GM12864 (cell line): ENCODE measurements around the gene MARCHF4.

Source experiments
- DNase-seq: peaks from one replicate; pipeline ENCODE4 v3.0.0-alpha.2; 2011; ENCODE audit warnings: low read depth
- H3K4me3 ChIP-seq: 2 replicates; pipeline ENCODE4 v1.5.1; 2011; ENCODE audit warnings: mild to moderate bottlenecking, low read depth, low read length, control low read depth
- CTCF ChIP-seq: IDR thresholded peaks from 2 replicates; pipeline ENCODE4 v1.5.1; 2011; ENCODE audit warnings: low read depth, mild to moderate bottlenecking, moderate library complexity, low read length, control low read depth, inconsistent platforms; ENCODE audit errors: missing control alignments

Gene MARCHF4

GRCh38 chr2:216413882-216414281 is 41.6 kb upstream of the MARCHF4 start:
- no peak for TF ChIP-seq CTCF
- H3K4me3 ChIP-seq, result no peak overlapping the region
- no peak for DNase-seq

- TF ChIP-seq CTCF, result no peak
Measured at GRCh38 chr2:216412022-216412999, 40.0 kb upstream of the MARCHF4 start, which contains the start of gene SMARCAL1. TSS of gene SMARCAL1 (plus strand) at chr2:216412484. CDS start at chr2:216414705, 2,221 bp downstream.

GRCh38 chr2:216410550-216410949 is 38.3 kb upstream of the MARCHF4 start:
- no peak overlapping the region for H3K4me3 ChIP-seq
- no peak for DNase-seq
- TF ChIP-seq CTCF, result no peak

More at GRCh38 chr2:216412022-216412999, 40.0 kb upstream of the MARCHF4 start, which contains the start of gene SMARCAL1:
- peak within 1 kb of the TSS; percentile 67 for H3K4me3 ChIP-seq
- peak; percentile 95 for DNase-seq

- no peak overlapping the region for H3K4me3 ChIP-seq
- TF ChIP-seq CTCF, result no peak
- DNase-seq, result no peak
Measured at GRCh38 chr2:216408426-216409290, 36.4 kb upstream of the MARCHF4 start.

- no peak for TF ChIP-seq CTCF
- no peak overlapping the region for H3K4me3 ChIP-seq
- no peak for DNase-seq
Measured at GRCh38 chr2:216406826-216407225, 34.5 kb upstream of the MARCHF4 start.

- H3K4me3 ChIP-seq, result no peak overlapping the region
- TF ChIP-seq CTCF, result no peak
- no peak for DNase-seq
Measured at GRCh38 chr2:216405588-216405987, 33.3 kb upstream of the MARCHF4 start.
